ENCODE measurements around the gene ECE2.
A peak's percentile ranks its signal among the peaks of the same experiment; 100 is the strongest.

Gene ECE2

DNA sequence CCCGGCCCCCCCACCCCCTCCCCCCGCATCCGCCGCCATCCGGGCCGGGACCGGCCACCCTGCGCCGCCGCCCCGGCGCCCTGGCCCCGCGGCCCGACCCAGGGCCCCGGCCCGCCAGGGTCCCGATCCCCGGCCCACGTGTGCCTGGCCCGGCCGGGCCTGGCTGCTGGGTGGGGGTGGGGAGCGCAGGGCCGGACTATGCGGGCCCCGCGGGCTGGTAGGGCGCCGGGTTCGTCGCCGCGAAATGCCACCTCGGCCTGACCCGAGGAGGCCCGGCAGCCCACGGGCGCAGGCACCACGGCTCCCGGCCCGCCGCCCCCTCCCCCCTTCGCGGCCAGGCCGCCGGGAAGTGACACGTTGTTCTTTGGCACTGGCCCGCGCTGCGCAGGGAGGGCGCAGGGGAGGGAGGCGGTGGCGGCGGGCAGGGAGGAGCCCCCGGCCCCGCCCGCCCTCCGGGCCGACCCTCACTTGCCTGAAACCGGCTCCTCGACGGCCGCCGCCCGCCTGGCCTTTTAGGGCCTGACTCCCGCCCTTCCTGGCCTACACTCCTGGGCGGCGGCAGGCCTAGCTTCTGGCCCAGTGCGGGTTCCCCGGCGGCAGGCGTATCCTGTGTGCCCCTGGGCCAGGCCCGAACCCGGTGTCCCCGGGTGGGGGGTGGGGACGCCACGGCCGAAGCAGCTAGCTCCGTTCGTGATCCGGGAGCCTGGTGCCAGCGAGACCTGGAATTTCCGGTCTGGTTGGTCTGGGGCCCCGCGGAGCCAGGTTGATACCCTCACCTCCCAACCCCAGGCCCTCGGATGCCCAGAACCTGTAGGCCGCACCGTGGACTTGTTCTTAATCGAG is 39.1 kb downstream of the ECE2 start:
- peak; percentile 59 for DNase-seq (ENCODE audit: low spot score)

- DNase-seq (ENCODE audit: low spot score) = no peak
Observed at GRCh38 chr3:184315543-184315867, 39.7 kb downstream of the ECE2 start.

- no peak for DNase-seq (ENCODE audit: low spot score)
Observed at GRCh38 chr3:184315871-184316661, 40.2 kb downstream of the ECE2 start.

- no peak for DNase-seq (ENCODE audit: low spot score)
Observed at GRCh38 chr3:184316792-184317191, 41.0 kb downstream of the ECE2 start.

- DNase-seq (ENCODE audit: low spot score) = no peak
Observed at GRCh38 chr3:184317201-184317600, 41.4 kb downstream of the ECE2 start.

DNA sequence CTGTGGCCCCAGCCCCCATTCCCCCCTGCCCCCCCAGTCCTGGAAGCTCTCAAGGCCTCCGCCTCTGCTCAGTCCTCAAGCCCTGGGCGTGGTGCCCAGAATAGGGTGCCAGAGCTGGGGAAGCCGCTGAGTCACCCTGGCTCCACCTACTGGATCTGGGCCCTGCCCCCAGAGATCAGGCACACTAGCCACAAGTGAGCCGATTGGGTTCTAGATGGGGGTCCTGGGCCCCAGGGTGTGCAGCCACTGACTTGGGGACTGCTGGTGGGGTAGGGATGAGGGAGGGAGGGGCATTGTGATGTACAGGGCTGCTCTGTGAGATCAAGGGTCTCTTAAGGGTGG is 44.3 kb downstream of the ECE2 start:
- peak; percentile 96 for DNase-seq (ENCODE audit: low spot score)

- no peak for DNase-seq (ENCODE audit: low spot score)
Observed at GRCh38 chr3:184321666-184322065, 45.8 kb downstream of the ECE2 start.

DNA sequence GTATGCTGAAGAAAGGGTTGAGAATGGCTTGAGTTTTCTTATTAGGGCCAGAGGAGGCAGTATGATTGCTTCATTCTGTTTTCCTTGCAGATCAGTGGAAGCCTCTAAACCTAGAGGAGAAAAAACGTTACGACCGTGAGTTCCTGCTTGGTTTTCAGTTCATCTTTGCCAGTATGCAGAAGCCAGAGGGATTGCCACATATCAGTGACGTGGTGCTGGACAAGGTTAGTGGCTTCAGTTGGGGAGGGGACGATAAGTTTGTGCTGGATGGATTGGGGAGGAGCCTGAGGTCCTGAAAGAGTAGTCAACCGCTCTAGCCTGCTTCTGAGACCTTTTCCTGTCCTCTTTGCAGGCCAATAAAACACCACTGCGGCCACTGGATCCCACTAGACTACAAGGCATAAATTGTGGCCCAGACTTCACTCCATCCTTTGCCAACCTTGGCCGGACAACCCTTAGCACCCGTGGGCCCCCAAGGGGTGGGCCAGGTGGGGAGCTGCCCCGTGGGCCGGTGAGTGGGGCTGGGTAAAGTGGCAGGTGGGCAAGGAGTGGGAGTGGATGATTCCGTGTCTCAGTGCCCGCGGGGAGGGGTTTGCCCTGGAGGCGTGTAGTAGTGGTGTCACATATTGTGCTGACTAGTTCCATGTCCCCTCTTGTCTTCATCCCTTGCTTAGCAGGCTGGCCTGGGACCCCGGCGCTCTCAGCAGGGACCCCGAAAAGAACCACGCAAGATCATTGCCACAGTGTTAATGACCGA is 47.1 kb downstream of the ECE2 start:
- no peak for DNase-seq (ENCODE audit: low spot score)

- no peak for DNase-seq (ENCODE audit: low spot score)
Observed at GRCh38 chr3:184323696-184324095, 47.9 kb downstream of the ECE2 start.

GRCh38 chr3:184325269-184325668 is 49.4 kb downstream of the ECE2 start:
- DNase-seq (ENCODE audit: low spot score) = no peak

DNA sequence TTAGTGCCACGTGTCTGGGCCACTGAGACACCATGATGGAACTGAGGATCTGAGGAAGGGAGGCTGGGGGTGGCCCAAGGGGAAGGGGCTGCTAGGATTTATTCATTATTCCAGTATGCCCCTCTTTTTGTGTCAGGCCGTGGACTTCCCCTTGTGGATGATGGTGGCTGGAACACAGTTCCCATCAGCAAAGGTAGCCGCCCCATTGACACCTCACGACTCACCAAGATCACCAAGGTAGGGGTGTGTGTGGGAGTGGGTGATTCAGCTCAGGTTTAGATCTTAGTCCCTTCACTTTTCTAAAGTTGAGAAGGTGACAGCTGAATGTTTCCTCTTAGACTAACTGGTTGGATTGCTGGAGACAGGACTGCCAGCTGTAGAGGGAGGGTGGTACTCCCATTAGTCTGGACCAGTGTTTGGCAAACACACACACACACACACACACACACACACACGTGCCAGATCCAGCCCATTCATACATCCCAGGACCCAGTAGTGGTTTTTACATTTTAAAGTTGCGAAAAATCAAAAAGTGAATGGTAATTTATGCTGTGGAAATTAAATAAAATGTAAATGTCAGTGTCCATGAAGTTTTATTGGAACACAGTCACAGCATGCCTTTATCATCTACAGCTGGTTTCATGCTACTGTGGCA is 50.0 kb downstream of the ECE2 start:
- DNase-seq (ENCODE audit: low spot score) = no peak

DNA sequence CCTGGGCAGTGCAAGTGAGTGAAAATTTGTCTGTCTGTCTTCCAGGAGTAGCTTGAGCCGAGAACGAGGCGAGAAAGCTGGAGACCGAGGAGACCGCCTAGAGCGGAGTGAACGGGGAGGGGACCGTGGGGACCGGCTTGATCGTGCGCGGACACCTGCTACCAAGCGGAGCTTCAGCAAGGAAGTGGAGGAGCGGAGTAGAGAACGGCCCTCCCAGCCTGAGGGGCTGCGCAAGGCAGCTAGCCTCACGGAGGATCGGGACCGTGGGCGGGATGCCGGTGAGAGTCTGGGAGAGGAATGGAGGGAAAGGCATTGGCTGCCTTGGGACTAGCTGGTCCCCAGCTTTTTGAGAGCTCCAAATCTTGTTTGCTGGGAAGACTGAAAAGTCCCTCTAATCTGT is 51.3 kb downstream of the ECE2 start:
- DNase-seq (ENCODE audit: low spot score) = no peak

DNA sequence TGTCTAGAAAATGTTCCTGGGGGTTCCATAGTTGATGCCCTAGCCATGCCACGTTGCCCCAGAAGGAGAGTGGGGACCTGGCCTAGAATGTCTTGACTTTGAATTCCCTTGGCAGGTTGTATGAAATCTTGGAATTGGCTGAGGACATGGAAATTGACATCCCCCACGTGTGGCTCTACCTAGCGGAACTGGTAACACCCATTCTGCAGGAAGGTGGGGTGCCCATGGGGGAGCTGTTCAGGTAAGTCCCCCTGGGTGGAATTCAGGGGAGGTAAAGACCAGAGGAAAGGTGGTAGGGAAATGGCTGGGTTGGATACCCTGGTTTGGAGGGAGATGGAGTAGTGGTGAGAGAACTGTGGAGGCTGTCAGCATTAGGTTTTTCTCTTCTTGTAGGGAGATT is 52.7 kb downstream of the ECE2 start:
- no peak for DNase-seq (ENCODE audit: low spot score)

GRCh38 chr3:184332370-184333090 is 56.7 kb downstream of the ECE2 start:
- DNase-seq (ENCODE audit: low spot score) = no peak

DNA sequence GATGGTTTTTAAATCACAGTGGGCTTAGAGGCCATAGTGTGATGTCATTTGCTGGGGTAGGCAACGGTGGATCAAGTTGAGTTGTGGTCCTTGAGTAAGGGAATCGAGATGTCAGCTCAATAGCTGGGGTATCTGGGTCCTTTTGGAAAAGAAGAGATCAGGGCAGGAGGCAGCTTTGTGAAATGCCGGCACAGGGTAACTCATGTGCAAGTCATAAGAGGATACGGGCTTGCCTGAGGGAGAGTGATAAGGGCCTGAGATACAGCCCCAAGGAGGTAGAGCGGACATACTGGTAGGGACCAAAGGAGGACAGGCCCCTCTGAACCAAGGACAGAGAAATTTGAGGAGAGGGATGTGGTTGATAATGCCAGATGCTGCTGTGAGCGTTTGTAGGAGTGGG is 57.4 kb downstream of the ECE2 start:
- DNase-seq (ENCODE audit: low spot score) = no peak

DNA sequence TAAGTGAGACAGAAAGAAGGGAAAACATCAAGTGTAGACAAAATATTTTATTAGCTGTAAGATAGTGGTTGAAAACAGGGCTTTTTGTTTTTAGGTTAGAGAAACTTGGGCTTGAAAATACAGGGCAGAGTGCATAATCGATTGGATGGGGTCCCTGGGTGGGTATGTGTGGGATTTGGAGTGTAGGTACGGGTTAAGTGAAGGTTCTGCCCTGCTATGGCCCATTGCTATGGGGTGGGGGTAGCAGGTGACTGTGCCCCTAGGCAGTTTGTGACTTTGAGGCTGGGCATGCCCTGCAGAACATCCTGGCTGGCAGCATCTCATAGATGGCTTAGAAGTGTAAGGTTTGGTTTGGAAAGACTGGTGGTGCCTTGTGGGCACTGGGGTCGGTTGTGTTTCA is 57.9 kb downstream of the ECE2 start:
- DNase-seq (ENCODE audit: low spot score) = no peak

DNA sequence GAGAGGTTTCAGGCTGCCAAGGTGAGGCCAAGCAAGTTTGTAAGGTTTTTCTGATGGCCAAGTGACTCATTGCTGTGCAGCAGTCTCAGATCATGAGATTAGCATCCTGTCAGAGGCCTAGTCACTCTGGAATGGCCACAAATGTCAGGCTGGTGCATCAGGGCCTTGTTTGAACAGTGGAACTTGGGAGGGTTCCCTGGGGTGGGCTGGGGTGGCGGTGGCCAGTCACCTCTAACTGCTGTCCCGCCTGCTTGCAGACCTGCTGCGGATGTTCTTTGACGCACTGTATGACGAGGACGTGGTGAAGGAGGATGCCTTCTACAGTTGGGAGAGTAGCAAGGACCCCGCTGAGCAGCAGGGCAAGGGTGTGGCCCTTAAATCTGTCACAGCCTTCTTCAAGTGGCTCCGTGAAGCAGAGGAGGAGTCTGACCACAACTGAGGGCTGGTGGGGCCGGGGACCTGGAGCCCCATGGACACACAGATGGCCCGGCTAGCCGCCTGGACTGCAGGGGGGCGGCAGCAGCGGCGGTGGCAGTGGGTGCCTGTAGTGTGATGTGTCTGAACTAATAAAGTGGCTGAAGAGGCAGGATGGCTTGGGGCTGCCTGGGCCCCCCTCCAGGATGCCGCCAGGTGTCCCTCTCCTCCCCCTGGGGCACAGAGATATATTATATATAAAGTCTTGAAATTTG is 58.8 kb downstream of the ECE2 start:
- DNase-seq (ENCODE audit: low spot score) = no peak

DNA sequence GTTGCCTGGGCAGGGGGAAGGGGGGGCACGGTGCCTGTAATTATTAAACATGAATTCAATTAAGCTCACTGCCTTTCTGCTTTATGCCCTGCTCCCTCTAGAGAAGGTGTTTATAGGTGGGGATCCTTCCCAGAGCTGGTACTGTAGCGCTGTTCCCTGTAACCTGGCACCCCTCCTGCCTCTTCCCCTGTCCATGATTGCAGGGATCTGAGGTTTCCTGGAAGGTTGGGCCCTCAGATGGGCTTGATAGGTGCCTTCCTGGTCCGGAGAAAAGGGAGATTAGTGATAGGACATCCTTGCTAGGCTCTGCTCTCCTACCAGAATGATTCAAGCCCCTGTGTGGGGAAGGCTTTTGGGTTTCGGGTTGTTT is 59.5 kb downstream of the ECE2 start:
- DNase-seq (ENCODE audit: low spot score) = no peak

- DNase-seq (ENCODE audit: low spot score) = peak; percentile 86
Observed at GRCh38 chr3:184335661-184336546, 60.1 kb downstream of the ECE2 start.
